Stimulated activated CD4-positive, alpha-beta T cell treated with anti-CD3 and anti-CD28 coated beads, TNF-alpha, amount 100 ng/mL, for 48 hours (primary cell): ENCODE results near the gene PKD2L1.
A peak's percentile ranks its signal among the peaks of the same experiment; 100 is the strongest.
"Not testable (repeated sequence)": the region's sequence is repeated elsewhere in the genome, so short reads cannot be mapped to it uniquely, and the experiment has no call there.

ENCODE experiments used
- DNase-seq, 3 donors: peaks; one replicate each; pipeline ENCODE4 v3.0.0-alpha.2; 2020; ENCODE audit warnings: low read depth in 3 of 3

PKD2L1 gene

DNA sequence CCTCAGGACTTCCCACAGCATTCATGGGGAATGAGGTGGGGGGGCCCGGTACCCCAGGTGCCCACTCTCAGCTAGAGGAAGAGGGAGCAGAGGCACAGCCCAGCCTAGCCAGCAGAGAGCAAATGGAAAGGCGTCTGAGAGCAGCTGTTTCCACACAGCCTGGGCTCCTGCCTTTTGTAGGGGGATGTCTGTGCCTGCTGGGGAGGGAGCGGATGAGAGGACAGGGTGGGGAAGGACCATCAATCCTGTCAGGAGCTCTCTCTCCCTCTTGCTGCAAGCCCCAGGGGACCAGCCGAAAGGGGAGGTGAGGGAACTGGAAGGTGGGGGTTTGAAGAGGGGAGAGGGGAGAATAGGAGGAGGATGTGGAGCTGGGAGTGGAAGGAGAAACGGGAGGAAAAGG is at the start of gene PKD2L1:
Gene PKD2L1, minus strand, starts transcription at position 150 of the 400 bp plus-strand sequence. Its CDS starts 125 bp downstream, at position 25.
- DNase-seq: no peak

DNA sequence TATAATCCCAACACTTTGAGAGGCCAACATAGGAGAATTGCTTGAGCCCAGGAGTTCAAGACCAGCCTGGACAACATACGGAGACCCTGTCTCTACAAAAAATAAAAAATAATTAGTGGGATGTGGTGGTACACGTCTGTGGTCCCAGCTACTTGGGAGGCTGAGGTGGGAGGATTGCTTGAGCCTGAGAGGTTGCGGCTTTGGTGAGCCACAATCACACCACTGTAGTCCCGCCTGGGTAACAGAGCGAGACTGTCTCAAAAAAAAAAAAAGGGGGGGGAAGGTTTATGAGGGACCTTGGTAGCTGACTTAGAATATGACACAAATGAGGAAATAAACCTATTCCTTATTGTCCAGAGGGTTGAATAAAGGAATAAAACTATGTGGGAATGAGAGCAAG is 47.8 kb upstream of the PKD2L1 start:
- no peak for DNase-seq

DNA sequence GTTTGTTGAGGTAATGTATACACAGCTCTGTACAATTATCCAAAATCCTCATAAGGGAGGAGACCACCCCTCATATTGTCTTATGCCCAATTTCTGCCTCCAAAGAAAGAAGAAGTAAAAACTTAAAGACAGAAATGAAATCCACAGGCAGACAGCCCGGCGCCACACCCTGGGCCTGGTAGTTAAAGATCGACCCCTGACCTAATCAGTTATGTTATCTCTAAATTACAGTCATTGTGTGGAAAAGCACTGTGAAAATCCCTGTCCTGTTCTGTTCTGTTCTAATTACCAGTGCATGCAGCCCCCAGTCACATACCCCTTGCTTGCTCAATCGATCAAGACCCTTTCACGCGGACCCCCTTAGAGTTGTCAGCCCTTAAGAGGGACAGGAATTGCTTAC is 46.6 kb upstream of the PKD2L1 start:
- not testable (repeated sequence) for DNase-seq

DNA sequence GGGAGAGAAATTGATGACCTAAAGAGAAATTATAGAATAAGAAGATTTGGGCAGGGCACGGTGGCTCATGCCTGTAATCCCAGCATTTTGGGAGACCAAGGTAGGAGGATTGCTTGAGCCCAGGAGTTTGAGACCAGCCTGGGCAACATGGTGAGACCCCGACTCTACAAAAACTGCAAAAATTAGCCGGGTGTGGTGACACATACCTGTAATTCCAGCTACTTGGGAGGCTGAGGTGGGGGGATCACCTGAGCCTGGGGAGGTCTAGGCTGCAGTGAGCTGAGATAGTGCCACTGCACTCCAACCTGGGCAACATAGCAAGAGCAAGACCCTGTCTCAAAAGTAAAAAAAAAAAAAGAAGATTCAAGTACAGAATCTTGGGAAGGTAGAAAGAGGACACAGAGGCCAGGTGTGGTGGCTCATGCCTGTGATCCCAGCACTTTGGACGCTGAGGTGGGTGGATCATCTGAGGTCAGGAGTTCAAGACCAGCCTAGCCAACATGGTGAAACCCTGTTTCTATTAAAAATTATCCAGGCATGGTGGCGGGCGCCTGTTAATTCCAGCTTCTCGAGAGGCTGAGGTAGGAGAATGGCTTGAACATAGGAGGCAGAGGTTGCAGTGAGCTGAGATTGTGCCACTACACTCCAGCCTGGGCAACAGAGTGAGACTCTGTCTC is 44.8 kb upstream of the PKD2L1 start:
- not testable (repeated sequence) for DNase-seq

DNA sequence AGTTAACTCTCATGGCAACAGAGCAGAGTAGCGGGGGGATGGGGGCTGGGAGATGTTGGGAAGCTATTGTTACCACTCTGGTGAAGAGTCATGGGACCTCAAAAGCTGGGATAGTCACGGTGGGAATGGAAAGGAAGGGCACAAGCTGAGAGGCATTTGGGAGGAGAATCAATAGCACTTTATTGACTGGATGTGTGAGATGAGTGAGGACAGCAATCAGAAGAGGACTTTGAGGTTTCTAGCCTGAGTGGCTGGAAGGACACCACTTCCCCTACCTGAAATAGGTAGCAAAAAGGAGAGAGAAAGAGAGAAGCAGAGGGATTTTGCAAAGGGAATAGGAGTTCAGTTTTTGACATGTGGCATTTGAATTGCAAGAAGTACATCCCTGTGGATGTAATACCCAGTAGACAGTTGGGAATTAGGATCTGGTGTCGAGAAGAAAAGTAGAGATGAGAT is 44.2 kb upstream of the PKD2L1 start:
- DNase-seq: no peak

DNA sequence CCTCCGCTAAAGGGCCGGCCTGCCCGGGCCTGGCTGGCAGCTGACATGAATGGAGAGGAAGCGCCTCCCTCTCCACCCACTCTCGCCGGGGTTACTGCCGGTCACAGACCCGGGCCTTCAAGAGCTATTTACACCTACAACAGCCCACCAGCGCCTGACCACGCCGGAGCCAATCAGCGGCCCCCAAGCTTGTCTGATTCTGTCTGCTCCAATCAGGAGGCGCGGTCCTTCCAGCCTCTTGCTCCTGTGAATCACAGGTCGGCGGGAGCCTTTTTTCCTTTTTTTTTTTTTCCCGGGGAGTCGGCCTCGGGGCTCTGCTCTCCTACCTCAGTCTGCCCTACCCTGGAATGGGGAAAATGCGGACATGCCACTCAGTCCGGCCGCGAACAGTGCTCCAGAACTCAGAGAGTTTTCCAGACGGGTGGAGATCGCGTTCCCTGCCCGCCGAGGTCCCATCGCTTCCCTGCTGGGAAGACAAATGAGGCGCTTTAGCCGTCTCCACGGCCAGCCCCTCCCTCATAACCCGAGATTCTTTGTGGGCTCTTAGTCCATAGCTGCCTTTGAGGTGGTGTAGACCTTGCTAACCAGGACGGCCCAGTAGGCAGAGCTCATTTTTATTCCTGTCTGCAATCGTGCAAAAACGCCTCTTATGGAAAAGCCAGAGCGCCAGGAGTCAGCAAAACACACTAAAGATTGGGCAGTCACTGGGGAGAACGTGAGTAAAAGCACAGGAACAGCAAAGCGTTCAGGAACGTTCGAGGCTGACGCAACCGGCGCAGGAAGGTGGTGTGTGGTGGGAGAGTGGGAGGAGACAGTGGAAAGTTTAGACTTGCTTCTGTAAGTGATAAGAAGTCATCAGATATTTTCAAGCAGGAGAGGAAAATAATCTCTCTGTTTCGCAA is 43.5 kb upstream of the PKD2L1 start:
- peak; percentile 83 to 93 (median 93) for DNase-seq

DNA sequence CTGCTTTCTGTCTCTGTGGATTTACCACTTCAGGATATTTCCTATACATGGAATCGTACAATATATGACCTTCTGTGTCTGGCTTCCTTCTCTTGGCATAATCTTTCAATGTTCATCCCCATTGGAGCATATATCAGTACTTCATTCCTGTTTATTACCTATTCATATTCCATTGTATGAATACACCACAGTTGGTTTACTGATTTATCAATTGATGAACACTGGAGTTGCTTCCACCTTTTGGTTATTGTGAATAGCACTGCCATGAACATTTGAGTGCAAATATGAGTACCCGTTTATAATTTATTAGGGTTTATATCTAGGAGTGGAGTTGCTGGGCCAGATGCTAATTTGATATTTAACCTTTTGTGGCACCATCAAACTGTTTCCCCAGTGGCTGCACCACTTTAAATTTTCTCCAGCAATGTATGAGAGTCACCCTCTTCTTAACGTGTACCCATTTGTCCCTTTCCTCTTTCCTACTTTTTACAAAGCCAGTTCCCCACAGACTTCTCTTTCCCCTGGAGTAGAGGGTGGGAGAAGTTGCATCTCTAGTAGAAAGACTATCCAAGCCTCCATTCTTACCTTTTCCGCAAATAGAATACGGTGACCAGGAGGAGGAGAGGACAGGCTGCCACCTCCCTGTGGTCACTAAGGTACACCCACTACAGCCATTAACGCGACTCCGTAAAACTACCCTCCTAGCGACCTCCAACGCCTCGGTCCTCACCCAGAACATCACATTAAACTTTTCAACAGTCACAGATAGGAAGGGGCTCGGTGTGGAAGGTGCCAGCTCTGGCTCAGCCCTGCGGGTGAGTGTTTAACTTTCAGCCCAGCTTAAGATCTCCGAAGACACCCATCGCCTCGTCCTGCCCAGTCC is 42.6 kb upstream of the PKD2L1 start:
- DNase-seq: no peak

DNA sequence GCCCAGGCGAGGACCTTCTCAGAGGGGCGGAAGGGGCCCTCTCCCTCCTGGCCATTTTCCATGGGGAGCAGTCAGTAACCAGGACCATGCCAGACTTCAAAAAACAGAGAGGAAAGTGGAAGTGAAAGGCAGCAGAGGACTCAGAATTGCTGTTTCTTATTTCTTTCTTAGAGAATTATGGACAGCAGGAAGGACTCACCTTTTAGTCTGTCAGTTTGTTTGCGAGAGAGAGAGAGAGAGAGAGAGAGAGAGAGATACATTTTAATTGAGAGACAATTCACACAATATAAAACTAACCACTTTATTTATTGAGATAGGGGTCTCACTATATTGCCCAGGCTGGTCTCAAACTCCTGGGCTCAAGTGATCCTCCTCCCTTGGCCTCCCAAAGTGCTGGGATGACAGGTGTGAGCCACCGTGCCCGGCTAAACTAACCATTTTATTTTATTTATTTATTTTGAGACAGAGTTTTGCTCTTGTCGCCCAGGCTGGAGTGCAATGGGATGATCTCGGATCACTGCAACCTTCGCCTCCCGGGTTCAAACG is 41.5 kb upstream of the PKD2L1 start:
- DNase-seq: no peak

DNA sequence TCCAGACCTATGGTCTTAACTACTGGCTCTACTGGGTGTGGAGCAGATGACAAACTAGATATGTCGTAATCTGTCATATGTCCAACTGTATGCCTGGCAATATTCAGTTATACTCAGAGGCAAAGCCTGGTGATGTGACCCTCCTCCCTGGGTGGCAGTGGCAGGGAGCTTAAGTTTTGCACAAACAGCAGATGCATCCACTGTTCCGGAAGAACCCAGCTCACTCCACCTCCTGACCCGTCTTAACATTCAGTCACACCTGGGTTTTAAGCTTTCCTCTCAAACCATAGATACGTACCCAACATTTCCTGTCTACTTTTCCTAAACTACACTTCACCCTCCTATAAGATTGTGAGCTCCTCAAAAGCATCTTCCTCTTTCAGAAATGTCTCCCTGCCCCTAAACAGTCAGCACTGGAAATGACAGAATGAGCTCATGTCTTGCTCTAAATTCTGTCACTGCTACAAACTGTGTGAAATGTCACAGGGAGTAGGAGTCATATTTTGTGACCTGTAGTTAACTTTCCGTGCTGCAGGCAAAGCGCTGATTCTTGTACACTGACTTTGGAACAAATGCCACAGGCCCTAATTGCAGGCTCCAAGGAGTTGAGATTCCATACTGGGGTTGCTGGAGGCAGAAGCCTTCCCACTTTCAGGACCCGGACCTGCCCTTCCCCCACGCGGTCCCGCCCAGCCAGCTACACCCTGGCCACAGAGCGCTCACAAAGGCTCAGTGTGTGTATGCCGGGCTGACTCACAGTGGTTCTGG is 40.9 kb upstream of the PKD2L1 start:
- peak; percentile 28 to 53 (median 41) for DNase-seq

DNA sequence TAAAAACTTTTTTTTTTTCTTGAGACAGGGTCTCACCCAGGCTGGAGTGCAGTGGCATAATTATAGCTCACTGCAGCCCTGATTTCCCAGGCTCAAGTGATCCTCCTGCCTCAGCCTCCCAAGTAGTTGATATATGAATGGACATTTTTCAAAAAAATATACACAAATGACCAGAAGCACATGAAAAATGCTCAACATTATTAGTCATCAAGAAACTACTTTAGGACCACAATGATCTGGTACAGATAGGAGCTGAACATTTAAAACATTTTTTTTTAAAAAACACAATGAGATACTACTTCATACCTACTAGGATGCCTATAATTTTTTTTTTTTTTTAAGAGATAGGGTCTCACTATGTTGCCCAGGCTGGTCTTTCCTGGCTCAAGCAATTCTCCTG is 38.7 kb upstream of the PKD2L1 start:
- DNase-seq: no peak

DNA sequence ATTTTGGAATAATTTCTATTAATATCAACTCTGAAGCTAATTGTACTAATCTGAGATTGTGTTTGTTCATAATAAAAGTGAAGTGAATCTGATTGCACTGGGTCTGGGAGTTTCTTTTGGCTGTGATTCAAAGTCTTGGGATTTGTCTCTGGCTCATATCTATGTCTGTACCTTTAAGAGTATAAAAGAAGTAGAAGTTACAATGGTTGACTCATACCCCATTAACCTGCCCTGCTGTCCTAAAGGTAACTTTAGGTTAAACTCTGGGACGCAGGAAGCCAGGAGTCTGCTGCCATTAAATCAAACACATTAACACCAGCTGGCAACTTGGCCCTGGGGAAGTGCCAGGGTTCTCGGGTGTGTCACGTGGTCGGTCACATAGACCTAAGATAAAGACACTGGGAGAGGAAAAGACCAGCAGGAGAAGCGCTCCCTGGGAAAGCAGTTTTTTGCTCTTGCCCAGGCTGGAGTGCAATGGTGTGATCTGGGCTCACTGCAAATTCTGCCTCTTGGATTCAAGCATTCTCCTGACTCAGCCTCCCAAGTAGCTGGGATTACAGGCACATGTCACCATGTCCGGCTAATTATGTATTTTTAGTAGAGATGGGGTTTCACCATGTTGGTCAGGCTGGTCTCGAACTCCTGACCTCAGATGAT is 34.8 kb upstream of the PKD2L1 start:
- no peak for DNase-seq

DNA sequence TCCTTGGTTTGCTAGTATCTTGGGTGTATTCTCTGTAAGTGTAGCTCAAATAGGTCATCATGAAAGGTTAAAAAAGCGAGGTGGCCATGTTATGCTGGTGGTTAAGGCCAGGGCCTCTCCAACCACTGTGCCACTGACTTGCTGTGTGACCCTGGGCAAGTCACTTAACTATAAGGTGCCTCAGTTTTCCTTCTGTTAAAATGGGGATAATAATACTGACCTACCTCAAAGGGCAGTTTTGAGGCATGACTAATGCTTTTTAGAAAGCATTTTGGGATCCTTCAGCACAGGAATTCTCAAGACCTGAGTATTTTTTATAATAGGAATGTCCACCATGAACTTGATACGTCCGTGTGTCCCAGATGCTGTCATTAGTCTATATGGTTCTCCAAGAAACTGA is 34.1 kb upstream of the PKD2L1 start:
- DNase-seq: no peak

DNA sequence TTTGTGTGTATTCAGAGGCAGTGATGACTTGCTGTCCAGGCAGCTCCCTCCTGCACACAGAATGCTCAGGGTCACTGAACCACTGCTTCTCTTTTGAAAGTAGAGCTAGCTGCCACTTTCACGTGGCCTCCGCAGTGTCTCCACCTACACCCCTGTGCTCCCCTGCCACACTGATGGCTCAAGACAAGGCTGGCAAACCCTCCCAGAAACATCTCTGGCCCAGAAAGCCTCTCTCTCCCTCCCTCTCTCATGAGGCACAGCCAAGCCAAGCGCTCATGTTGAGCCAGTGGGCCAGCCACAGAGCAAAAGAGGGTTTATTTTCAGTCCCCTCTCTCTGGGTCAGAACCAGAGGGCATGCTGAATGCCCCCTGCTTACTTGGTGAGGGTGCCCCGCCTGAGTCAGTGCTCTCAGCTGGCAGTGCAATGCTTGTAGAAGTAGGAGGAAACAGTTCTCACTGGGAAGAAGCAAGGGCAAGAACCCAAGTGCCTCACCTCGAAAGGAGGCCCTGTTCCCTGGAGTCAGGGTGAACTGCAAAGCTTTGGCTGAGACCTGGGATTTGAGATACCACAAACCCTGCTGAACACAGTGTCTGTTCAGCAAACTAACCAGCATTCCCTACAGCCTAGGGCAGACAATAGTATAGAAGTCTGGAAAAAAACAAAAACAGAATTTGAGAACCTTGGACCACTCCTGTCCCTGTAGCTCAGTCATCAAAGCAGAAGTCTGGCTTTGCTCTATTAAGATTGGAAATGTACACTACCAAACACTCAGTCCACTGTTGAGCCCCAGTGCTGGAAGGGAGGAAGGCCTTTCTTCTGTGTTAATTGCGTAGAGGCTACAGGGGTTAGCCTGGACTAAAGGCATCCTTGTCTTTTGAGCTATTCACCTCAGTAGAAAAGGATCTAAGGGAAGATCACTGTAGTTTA is 32.8 kb upstream of the PKD2L1 start:
- DNase-seq: no peak

DNA sequence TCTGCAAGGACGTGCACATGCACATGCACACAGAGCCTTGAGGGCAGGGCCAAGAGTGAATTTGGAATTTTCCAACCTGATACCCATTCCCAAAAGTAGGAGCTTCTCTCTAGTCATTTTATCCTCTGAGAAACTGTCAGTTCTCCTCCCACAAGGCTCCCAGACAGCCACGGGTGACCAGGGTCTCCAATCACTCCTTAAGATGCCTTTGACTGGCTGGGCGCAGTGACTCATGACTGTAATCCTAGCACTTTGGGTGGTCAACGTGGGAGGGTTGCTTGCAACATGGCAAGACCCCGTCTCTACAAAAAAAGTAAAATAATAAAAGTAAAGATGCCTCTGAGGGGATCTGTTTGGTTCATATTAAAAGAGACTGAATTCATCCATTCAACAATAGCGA is 30.2 kb upstream of the PKD2L1 start:
- DNase-seq: no peak

DNA sequence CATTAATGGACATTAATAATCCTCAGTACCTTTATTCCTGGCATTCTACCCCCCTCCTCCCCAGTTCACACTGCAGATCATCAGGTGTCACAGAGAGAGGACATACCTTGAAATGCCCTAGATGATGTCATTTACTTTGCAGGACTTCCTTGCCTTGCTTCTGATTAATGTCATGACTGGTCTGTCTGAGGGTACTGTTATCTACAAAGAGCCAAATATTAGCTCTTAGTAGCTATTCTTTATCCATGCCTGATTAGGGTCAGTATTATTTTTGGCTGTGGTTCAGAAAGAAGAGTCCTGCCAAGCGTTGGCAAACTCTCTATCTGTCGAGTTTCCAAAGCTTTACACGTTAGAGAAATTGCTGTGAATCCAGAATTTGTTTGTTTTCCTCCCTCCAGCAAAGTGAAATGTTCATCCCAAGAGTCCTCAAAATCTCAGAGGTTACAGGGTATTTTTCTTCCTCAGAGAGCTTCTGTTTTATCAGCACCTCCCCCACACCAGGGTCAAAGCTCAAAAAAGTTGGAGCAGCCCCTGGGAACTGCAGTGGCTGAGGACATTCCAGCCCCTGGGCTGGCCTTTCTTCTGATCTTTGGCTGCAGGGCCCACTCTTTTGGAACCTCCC is 29.6 kb upstream of the PKD2L1 start:
- DNase-seq: no peak

DNA sequence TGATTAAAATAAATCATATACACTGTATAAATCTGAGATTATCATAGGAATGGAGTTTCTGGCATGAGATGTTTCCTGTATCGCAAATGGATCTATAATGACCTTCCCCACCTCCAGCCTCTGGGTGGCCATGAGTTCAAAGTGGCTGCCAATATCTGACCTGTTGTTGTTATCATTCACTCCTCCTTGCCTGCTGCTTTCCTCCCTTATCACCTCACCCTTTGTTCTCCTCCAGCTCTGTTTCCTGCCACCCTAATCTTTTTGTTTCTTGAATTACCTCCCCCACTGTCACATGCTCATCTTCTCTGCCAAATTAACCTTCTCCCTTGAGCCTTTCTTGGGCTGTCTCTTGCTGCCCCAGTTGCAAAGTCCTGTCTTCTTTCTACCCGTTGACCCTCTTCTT is 29.0 kb upstream of the PKD2L1 start:
- no peak for DNase-seq

DNA sequence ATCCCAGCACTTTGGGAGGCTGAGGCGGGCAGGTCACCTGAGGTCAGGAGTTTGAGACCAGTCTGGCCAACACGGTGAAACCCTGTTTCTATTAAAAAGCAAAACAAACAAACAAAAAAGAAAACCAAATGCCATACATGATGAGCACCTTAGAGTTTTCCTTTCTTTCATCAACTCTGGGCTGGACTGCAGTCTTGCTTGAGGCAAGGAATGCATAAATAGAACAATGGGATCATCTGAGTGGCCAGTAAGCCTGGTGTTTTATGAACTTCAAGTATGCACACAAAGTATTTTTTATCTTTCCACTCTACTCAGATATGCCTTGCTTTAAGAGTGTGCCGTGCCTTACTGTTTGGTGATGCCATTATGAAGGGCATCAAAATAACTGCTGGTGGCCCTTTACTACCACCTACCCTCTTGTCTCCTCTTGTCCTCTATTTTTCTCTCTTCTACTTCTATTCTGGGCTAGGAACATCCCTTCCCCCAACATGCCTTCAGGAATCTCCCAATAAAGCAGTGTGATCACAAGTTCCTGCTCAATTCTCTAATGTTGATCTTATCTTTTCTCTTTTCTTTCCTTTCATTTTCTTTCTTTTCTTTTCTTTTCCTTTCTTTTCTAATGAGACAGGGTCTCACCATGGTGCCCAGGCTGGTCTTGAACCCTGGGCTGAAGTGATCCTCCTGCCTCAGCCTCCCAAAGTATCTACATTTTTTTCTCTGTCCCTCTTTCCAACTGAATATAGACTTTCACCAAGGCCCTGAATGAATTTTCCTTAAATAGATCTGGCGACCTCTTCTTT is 27.2 kb upstream of the PKD2L1 start:
- no peak for DNase-seq
